Subcutaneous adipose tissue (tissue), 4 donors: ENCODE measurements around the gene PLXDC1. TPM values are rescaled to one million over a fixed set of nuclear protein-coding genes. Genes with fewer than 3 reads are reported as not detected.

ENCODE experiments used
- CTCF ChIP-seq: fragments of 450-650 bp; IDR thresholded peaks from one replicate; pipeline ENCODE4 v1.5.1; 2016; ENCODE audit warnings: low read depth, mild to moderate bottlenecking, control low read depth, antibody characterized with exemption, moderate library complexity
- total RNA-seq, 4 donors: library from RNA; depleted of rRNA; stranded (reverse); fragments of >200 nt; gene quantifications; one replicate each; pipeline ENCODE4 v1.1.0, GENCODE V29; 2016

Gene PLXDC1
- total RNA-seq, 4 donors from 2014 or later, result 1.7 to 13.3 (median 5.6) TPM

GRCh38 chr17:39196808-39197291, 45.4 kb upstream of the PLXDC1 start:
- no peak for TF ChIP-seq CTCF

GRCh38 chr17:39196241-39196807, 44.9 kb upstream of the PLXDC1 start:
- no peak for TF ChIP-seq CTCF

GRCh38 chr17:39195568-39196160, 44.2 kb upstream of the PLXDC1 start:
- TF ChIP-seq CTCF, result no peak

GRCh38 chr17:39194985-39195524, 43.6 kb upstream of the PLXDC1 start:
- no peak for TF ChIP-seq CTCF

DNA sequence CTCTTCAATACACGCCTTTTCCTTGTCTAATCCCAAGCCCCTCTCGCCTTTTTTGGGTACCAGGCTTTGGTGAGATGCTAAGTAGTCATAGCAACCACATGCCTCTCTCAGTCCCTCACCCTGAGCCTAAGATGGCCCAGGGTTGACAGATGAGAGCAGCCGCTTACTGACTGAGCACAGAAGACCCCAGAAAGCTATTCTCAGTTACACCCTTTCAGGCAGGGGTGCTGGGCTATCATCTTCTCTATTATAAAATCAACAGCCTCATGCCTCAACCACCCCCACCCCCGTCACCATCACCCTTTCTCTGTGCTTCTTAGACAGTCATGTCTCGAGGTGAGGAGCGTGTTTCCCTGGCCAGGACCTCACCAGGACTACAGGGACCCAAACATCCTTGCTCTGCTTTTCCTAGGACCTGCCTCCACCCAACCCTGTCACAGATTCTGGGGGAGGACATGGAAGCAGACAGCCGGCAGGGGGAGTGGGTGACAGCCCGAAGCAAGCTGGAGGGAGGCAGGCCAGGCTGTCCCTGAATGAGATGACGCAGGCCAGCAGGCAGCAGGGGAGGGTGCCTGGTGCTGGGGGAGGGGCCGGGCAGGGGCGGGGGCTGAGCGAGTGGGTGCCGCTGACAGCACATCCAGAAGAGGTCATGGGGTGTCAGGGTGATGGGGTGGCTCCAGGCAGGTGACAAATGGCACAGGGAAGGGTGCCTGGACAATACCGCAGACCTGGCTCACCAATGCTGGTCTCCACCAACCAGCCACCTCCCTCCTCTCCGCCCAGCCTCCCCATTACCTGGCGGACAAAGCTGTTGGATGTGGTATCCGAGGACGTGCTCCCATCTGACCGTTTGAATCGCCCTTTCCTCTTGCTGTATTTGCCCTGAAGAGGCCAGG, 42.9 kb upstream of the PLXDC1 start:
- TF ChIP-seq CTCF, result no peak

DNA sequence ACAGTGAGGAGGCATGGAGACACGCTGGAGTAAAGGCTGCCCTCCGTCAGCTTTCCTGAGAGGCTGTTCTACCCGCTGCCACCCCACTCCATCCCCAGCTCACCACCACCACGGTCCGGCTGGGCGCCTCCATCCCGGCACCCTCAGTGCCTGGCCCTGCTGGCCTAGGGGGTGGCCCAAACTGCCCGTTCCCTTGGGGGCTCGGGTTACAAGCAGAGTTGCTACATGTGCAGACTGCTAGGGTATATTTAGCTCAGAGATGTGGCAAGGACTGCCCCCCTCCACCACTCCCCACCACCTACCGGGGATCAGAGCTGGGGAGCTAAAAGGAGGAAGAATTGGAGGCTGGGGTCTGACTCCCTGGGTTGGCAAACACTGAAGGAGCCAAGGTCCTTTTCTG, 41.9 kb upstream of the PLXDC1 start:
- no peak for TF ChIP-seq CTCF

DNA sequence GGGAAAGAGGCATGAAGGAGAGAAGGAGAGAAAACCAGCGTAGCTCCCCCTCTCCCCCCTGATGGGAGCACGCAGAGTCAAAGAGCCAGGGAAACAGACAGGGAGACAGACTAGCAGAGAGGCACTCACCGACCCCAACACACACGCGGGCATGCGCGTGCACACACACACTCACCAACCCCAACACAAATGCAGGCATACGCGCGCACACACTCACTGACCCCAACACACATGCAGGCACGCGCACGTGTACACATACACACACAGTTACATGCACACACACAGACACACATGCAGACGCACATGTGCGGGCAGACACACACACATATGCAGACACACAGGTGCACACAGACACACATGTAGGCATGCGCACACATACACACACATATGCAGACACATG, 41.5 kb upstream of the PLXDC1 start:
- TF ChIP-seq CTCF, result no peak
